DMS53 treated with DMSO at 0.1 percent for 48 hours (cell line): ENCODE data around the gene ACSL6.

ENCODE experiments used
- DNase-seq: peaks from one replicate; lab custom pipeline; 2025; ENCODE audit not compliant: unreplicated experiment; lab: John Stamatoyannopoulos, UW

The ACSL6 gene

GRCh38 chr5:132049559-132049958 is 38.1 kb upstream of the ACSL6 start:
- DNase-seq, result no peak

GRCh38 chr5:132049093-132049492 is 37.6 kb upstream of the ACSL6 start:
- no peak for DNase-seq

- DNase-seq, result no peak
Observed at GRCh38 chr5:132046880-132047299, 35.4 kb upstream of the ACSL6 start.

GRCh38 chr5:132044207-132044606 is 32.7 kb upstream of the ACSL6 start:
- no peak for DNase-seq

GRCh38 chr5:132037353-132037752 is 25.9 kb upstream of the ACSL6 start:
- no peak for DNase-seq

GRCh38 chr5:132033122-132033521 is 21.7 kb upstream of the ACSL6 start:
- no peak for DNase-seq

- DNase-seq, result no peak
Observed at GRCh38 chr5:132032196-132032595, 20.7 kb upstream of the ACSL6 start.

- no peak for DNase-seq
Observed at GRCh38 chr5:132030610-132031009, 19.2 kb upstream of the ACSL6 start.

- no peak for DNase-seq
Observed at GRCh38 chr5:132029609-132030330, 18.3 kb upstream of the ACSL6 start.

- DNase-seq, result no peak
Observed at GRCh38 chr5:132027027-132027426, 15.6 kb upstream of the ACSL6 start.

- no peak for DNase-seq
Observed at GRCh38 chr5:132026516-132027008, 15.1 kb upstream of the ACSL6 start.

- DNase-seq, result no peak
Observed at GRCh38 chr5:132025403-132025971, 14.0 kb upstream of the ACSL6 start.

- no peak for DNase-seq
Observed at GRCh38 chr5:132024789-132025402, 13.4 kb upstream of the ACSL6 start.

- no peak for DNase-seq
Observed at GRCh38 chr5:132024117-132024435, 12.6 kb upstream of the ACSL6 start.

GRCh38 chr5:132023258-132024116 is 12.0 kb upstream of the ACSL6 start:
- DNase-seq, result no peak

- no peak for DNase-seq
Observed at GRCh38 chr5:132022737-132023136, 11.3 kb upstream of the ACSL6 start.

GRCh38 chr5:132021654-132022053 is 10.2 kb upstream of the ACSL6 start:
- no peak for DNase-seq

GRCh38 chr5:132020568-132021339 is 9.3 kb upstream of the ACSL6 start:
- no peak for DNase-seq

GRCh38 chr5:132019857-132020555 is 8.5 kb upstream of the ACSL6 start:
- DNase-seq, result no peak

- no peak for DNase-seq
Observed at GRCh38 chr5:132019337-132019736, 7.9 kb upstream of the ACSL6 start.
